GM10266 (cell line): ENCODE data around the gene DUSP6.
"Not testable (repeated sequence)": the region's sequence is repeated elsewhere in the genome, so short reads cannot be mapped to it uniquely, and the experiment has no call there.

ENCODE experiments used
- DNase-seq: peaks from one replicate; pipeline ENCODE4 v3.0.0; 2012; ENCODE audit errors: extremely low spot score
- TF ChIP-seq, protein P1 (sequence below): IDR thresholded peaks from 2 replicates; pipeline ENCODE4 v1.5.1; 2012; ENCODE audit warnings: mild to moderate bottlenecking, low read depth; ENCODE audit not compliant: control insufficient read depth, insufficient read depth; ENCODE audit errors: missing control alignments

Gene DUSP6

DNA sequence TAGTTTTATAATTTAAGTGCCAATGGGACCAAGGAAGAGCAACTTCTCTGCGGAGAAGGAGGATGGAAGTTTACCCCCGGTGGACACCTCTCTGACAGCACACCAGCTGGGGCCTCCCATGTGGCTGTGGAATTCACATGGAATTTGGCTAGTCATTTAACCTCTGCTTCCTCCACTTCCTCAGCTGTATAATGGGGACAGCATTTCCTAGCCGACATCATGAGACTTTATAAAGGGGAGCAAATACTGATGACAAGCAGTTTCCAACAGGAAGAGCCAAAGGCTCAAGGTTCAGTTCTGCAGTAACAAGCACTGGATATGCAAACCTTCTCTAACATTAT lies 7.5 kb downstream of the DUSP6 start:
- DNase-seq = no peak
- TF ChIP-seq, protein P1, sequence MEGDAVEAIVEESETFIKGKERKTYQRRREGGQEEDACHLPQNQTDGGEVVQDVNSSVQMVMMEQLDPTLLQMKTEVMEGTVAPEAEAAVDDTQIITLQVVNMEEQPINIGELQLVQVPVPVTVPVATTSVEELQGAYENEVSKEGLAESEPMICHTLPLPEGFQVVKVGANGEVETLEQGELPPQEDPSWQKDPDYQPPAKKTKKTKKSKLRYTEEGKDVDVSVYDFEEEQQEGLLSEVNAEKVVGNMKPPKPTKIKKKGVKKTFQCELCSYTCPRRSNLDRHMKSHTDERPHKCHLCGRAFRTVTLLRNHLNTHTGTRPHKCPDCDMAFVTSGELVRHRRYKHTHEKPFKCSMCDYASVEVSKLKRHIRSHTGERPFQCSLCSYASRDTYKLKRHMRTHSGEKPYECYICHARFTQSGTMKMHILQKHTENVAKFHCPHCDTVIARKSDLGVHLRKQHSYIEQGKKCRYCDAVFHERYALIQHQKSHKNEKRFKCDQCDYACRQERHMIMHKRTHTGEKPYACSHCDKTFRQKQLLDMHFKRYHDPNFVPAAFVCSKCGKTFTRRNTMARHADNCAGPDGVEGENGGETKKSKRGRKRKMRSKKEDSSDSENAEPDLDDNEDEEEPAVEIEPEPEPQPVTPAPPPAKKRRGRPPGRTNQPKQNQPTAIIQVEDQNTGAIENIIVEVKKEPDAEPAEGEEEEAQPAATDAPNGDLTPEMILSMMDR = no peak

DNA sequence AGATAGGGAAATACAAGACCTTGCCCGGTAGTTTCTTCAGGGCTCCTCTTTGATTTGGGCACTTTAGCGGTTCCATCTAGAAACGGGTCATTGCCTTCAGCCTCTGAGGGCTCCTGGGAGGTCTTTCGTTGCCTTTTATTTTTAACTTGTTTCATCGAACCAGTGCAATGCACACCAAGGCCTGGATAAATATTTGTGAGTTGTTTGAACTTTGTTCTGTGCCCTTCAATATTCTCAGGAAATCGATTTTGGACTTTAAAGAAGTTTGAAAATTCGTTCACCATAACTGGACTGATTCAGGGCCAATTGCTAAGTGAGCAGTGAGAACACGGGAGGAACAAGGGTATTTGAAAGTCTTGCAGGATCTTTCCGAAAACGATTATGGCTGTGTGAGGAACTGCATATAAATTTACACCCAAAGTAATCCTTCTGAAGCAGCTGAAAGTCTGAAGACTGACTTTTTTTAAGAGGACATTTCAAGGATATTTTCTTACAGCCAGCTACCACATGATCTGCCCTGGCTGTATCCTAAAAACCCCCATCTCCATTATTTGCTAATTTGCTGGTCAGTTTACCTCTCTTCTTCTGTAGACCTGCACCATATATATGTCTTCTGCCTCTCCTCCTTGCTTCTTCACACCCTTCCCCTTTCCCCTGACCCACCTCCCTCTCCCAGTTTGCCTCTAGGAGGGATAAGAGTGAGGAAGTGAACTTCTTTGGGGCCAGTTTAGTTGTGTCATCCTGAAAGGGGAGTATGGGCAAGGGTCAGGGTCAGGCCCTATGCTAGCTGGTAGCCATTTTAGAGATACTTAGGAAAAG lies 8.0 kb downstream of the DUSP6 start:
- no peak for DNase-seq
- TF ChIP-seq, protein P1 = no peak

DNA sequence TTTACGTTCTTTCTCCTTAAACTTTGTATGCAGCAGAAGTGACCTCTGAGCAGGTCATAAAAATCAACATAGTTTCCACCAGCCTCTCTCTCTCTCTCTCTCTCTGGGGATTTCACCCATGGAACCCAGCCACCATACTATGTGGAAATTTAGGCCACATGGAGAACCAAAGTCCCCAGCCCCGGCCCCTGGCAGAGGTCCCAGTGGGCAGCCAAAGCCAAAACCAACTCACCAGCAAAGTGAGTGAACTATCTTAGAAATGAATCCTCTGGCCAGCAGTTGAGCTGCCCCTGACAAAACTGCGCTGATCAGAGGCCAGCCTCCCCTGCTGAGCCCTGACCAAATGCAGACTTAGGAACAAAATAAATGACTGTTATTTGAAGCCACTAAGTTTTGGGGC lies 9.2 kb downstream of the DUSP6 start:
- no peak for DNase-seq
- TF ChIP-seq, protein P1 = no peak

DNA sequence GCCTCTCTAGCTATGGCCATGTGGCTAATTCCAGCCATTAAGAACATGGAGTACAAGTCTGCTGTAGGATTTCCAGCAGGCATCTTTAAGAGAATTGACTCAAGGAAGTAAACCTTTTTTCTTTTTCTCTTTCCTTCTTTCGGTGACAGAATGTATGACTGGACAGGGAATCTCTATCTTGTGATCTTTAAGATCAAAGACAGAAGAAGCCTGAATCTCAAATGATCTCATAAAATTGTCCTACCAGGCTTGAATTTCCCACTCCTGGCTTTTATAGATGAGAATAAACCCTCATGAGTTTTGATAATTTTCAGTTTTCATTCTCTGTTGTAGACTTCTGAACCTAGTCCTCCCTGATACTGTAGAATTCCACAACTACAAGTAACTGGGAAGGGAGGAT lies 11.4 kb downstream of the DUSP6 start:
- TF ChIP-seq, protein P1 = no peak
- DNase-seq = no peak

DNA sequence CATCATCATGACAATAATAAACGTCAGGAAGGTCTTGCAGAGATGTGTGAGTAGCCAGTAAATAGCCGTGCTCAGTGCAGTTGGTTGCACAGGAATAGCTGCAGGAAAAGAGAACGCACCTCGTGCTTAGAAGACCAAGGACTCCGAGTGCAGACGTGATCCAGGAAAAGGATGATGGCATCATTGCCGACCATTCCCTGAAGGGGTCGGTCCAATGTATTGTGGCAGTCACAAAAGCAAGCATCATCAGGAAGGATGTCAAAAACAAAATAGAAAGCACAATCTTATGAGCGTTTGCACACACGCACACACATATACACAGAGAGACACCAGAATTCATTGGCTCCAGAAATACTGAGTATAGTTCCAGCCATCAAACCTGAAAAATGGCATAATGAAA lies 12.8 kb downstream of the DUSP6 start:
- no peak for DNase-seq
- TF ChIP-seq, protein P1 = no peak

DNA sequence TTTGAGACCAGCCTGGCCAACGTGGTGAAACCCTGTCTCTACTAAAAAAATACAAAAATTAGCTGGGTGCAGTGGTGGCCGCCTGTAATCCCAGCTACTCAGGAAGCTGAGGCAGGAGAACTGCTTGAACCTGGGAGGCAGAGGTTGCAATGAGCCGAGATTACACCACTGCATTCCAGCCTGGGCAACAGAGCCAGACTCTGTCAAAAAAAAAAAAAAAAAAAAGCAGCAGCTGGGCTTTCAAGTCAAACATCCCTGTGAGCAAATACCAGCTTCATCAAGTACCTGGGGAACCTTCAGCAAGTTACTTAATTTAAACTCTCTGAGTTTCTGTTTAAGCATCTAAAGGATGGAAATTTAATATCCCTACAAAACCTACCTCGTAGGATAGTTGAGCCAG lies 15.2 kb downstream of the DUSP6 start:
- DNase-seq = not testable (repeated sequence)

DNA sequence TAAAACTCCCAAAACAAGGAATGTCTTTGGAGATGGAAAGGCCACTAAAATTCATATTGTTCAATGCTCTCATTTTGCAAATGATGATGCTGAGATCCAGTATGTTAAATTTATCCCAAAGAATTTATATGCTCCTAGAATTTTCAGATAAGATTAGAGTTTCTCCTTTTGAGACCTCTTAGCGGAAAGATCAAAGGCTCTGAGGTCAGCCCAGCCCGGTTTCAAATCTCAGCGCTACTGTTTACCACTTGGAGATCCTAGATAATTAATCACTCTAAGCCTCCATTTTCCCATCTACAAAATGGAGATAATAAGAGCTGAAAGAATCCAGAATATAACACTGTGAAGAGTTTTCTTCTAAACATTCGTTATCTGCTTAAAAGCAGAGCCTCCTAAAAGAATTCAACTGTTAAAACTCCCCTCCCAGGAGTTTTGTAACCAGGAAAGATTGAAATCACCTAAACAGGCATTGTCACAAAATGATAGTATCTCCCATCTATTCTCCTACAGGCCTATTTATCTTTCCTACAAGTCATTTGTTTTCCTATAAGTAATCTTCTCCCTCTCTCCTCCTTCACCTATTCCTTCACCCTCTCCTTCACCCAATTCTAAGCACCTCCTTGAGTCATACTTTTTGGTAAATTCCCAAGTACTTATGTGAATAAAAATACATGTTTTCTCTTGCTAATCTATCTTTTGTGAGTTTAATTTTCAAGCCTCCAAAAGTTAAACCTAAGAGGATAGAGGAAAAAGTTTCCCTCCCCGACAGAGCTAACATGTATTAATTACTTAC lies 16.7 kb downstream of the DUSP6 start:
- no peak for DNase-seq
- TF ChIP-seq, protein P1 = no peak
